ENCODE results near the gene GCNT4. TPM values are rescaled to one million over a fixed set of nuclear protein-coding genes. Genes with fewer than 3 reads are reported as not detected.

The GCNT4 gene
- total RNA-seq, 1 donor from 2014 or later: 9.0 TPM

DNA sequence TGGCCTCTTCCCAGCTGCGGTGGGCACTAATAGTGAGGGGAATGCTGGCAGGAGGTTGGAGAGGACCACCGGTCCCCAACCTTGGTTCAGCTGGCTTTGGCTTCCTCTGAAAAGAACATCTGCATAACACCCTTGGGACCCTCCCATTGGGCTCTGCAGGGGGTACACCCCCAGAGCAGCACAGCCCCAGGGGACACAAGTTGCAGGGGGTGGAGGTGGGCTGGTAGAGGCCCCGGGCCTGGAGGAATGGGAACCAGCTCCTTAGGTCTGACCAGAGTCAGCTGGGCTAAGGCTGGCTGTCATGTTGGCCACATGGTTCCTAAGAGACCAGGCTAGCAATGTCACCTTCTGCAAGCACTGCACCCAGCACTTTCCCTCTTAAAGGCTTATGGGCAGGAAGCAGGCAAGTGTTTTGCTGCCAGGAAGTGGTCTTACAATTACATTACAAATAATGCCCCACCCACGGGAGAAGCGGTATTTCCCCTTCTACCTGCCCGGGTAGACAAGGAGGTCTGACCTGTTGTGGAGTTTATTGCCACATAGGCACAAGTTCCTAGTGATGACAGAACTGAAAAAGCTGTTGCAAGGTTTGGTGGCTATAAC, 18.1 kb downstream of the GCNT4 start:
- Histone ChIP-seq H3K27me3 (ENCODE audit: insufficient read depth, low read length) (no peaks in the 10 kb centered on the region), H4K20me1 (ENCODE audit: insufficient read depth, low read length) (no peaks in the 10 kb centered on the region), H3K4me1 (ENCODE audit: insufficient read depth, low read length) (no peaks in the 10 kb centered on the region), H3K27ac (ENCODE audit: low read depth, low read length) (no peak overlapping the region), H3K4me2 (ENCODE audit: low read length) (no peak overlapping the region), H3K4me3 (ENCODE audit: insufficient read depth, low read depth, low read length) (no peak overlapping the region), H3K9me3 (ENCODE audit: insufficient read depth, low read depth, low read length) (no peaks in the 10 kb centered on the region), H3K36me3 (ENCODE audit: insufficient read depth, low read length) (no peaks in the 10 kb centered on the region), H3K9ac (ENCODE audit: low read length) (no peak overlapping the region), H2AFZ (ENCODE audit: low read depth, low read length) (no peak overlapping the region), H3K79me2 (ENCODE audit: insufficient read depth, low read length) (no peaks in the 10 kb centered on the region)
- Mint-ChIP-seq H3K4me3 (ENCODE audit: unreplicated experiment) (no peak overlapping the region), H3K9me3 (ENCODE audit: unreplicated experiment) (no peaks in the 10 kb centered on the region), H3K27ac (ENCODE audit: unreplicated experiment) (no peak overlapping the region), H3K36me3 (ENCODE audit: low read depth, unreplicated experiment) (peaks cover 5% of the 10 kb centered on the region), H3K4me1 (ENCODE audit: low read depth, unreplicated experiment) (peaks cover 13% of the 10 kb centered on the region), H3K27me3 (ENCODE audit: low read depth, unreplicated experiment) (no peaks in the 10 kb centered on the region)
- DNase-seq (ENCODE audit: low read depth) (no peak), FAIRE-seq (no peak)
- TF ChIP-seq, protein P1, sequence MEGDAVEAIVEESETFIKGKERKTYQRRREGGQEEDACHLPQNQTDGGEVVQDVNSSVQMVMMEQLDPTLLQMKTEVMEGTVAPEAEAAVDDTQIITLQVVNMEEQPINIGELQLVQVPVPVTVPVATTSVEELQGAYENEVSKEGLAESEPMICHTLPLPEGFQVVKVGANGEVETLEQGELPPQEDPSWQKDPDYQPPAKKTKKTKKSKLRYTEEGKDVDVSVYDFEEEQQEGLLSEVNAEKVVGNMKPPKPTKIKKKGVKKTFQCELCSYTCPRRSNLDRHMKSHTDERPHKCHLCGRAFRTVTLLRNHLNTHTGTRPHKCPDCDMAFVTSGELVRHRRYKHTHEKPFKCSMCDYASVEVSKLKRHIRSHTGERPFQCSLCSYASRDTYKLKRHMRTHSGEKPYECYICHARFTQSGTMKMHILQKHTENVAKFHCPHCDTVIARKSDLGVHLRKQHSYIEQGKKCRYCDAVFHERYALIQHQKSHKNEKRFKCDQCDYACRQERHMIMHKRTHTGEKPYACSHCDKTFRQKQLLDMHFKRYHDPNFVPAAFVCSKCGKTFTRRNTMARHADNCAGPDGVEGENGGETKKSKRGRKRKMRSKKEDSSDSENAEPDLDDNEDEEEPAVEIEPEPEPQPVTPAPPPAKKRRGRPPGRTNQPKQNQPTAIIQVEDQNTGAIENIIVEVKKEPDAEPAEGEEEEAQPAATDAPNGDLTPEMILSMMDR (IDR thresholded peaks at IDR 0.05; ENCODE audit: insufficient read depth, low read depth, low read length): no peak
- no peak for TF ChIP-seq EZH2 (IDR thresholded peaks at IDR 0.05; ENCODE audit: insufficient read depth, low read length)

DNA sequence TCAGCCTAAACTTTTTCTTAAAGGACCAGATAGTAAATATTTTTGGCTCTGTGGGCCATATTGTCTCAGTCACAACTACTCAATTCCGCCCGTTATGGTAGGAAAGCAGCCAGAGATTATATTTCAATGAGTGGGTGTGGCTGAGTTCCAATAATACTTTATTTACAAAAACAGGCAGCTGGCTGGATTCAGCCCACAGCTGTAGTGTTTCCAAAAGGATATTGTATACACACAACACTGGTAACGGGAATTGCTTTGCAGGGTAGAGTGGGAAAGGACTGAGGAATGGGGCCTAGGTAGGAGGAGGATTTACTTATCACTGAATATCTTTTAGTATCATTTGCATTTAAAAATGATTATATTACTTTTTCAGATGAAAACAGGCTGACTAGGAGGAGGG, 21.0 kb downstream of the GCNT4 start:
- Histone ChIP-seq H3K27me3 (ENCODE audit: insufficient read depth, low read length) (no peaks in the 10 kb centered on the region), H3K36me3 (ENCODE audit: insufficient read depth, low read length) (no peaks in the 10 kb centered on the region), H4K20me1 (ENCODE audit: insufficient read depth, low read length) (no peaks in the 10 kb centered on the region), H3K4me3 (ENCODE audit: insufficient read depth, low read depth, low read length) (no peak overlapping the region), H3K27ac (ENCODE audit: low read depth, low read length) (no peak overlapping the region), H2AFZ (ENCODE audit: low read depth, low read length) (no peak overlapping the region), H3K9ac (ENCODE audit: low read length) (no peak overlapping the region), H3K4me2 (ENCODE audit: low read length) (no peak overlapping the region), H3K79me2 (ENCODE audit: insufficient read depth, low read length) (no peaks in the 10 kb centered on the region), H3K4me1 (ENCODE audit: insufficient read depth, low read length) (no peaks in the 10 kb centered on the region), H3K9me3 (ENCODE audit: insufficient read depth, low read depth, low read length) (no peaks in the 10 kb centered on the region)
- Mint-ChIP-seq H3K36me3 (ENCODE audit: low read depth, unreplicated experiment) (peaks cover under 1% of the 10 kb centered on the region), H3K27ac (ENCODE audit: unreplicated experiment) (no peak overlapping the region), H3K4me3 (ENCODE audit: unreplicated experiment) (no peak overlapping the region), H3K27me3 (ENCODE audit: low read depth, unreplicated experiment) (no peaks in the 10 kb centered on the region), H3K9me3 (ENCODE audit: unreplicated experiment) (no peaks in the 10 kb centered on the region), H3K4me1 (ENCODE audit: low read depth, unreplicated experiment) (peaks cover under 1% of the 10 kb centered on the region)
- TF ChIP-seq EZH2 (IDR thresholded peaks at IDR 0.05; ENCODE audit: insufficient read depth, low read length): no peak
- TF ChIP-seq, protein P1 (IDR thresholded peaks at IDR 0.05; ENCODE audit: insufficient read depth, low read depth, low read length): no peak
- FAIRE-seq (no peak), DNase-seq (ENCODE audit: low read depth) (no peak)

DNA sequence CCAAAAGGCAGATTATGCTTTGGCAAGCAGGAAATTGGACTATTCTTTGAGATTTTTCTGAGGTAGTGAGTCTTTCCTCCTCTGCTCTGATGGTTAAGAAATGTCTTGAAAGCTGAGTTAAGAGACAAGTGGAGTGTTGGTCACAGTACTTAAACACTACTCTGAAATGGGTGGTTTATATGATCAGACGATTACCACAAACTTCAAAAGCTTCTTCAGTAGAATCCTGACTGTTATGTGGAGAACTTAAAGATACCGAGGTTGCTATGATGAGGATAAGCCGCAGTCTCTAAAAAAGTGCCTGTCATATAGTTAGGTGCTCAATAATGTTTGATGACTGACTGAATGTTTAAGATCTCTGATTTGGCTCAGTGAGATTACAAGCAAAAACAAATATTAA, 24.3 kb downstream of the GCNT4 start:
- peaks cover 8% of the 10 kb centered on the region for H3K4me1 Mint-ChIP-seq (ENCODE audit: low read depth, unreplicated experiment)

More for the DNA sequence above, 24.3 kb downstream of the GCNT4 start:
- Histone ChIP-seq H3K9ac (ENCODE audit: low read length) (no peak overlapping the region), H2AFZ (ENCODE audit: low read depth, low read length) (no peak overlapping the region), H3K4me1 (ENCODE audit: insufficient read depth, low read length) (no peaks in the 10 kb centered on the region), H3K27ac (ENCODE audit: low read depth, low read length) (no peak overlapping the region), H3K27me3 (ENCODE audit: insufficient read depth, low read length) (no peaks in the 10 kb centered on the region), H3K36me3 (ENCODE audit: insufficient read depth, low read length) (no peaks in the 10 kb centered on the region), H3K79me2 (ENCODE audit: insufficient read depth, low read length) (no peaks in the 10 kb centered on the region), H3K4me3 (ENCODE audit: insufficient read depth, low read depth, low read length) (no peak overlapping the region), H3K9me3 (ENCODE audit: insufficient read depth, low read depth, low read length) (no peaks in the 10 kb centered on the region), H4K20me1 (ENCODE audit: insufficient read depth, low read length) (no peaks in the 10 kb centered on the region), H3K4me2 (ENCODE audit: low read length) (no peak overlapping the region)
- Mint-ChIP-seq H3K9me3 (ENCODE audit: unreplicated experiment) (no peaks in the 10 kb centered on the region), H3K4me3 (ENCODE audit: unreplicated experiment) (no peak overlapping the region), H3K27ac (ENCODE audit: unreplicated experiment) (no peak overlapping the region), H3K27me3 (ENCODE audit: low read depth, unreplicated experiment) (no peaks in the 10 kb centered on the region), H3K36me3 (ENCODE audit: low read depth, unreplicated experiment) (peaks cover 5% of the 10 kb centered on the region)
- no peak for DNase-seq (ENCODE audit: low read depth)
- FAIRE-seq: peak; percentile 20
- no peak for TF ChIP-seq EZH2 (IDR thresholded peaks at IDR 0.05; ENCODE audit: insufficient read depth, low read length)
- TF ChIP-seq, protein P1 (IDR thresholded peaks at IDR 0.05; ENCODE audit: insufficient read depth, low read depth, low read length): no peak

Measured in astrocyte (in vitro differentiated cells and primary cell).